Stimulated activated CD8-positive, alpha-beta memory T cell treated with anti-CD3 and anti-CD28 coated beads, Interleukin-7, amount 100 ng/mL, for 48 hours (primary cell): ENCODE results near the gene ELMOD3.
"Not testable (repeated sequence)": the region's sequence is repeated elsewhere in the genome, so short reads cannot be mapped to it uniquely, and the experiment has no call there.

Experiments
- DNase-seq, 2 donors: peaks; one replicate each; pipeline ENCODE4 v3.0.0-alpha.2; 2020; ENCODE audit warnings: low read depth in 1 of 2; ENCODE audit errors: extremely low read depth in 1 of 2

The ELMOD3 gene

DNA sequence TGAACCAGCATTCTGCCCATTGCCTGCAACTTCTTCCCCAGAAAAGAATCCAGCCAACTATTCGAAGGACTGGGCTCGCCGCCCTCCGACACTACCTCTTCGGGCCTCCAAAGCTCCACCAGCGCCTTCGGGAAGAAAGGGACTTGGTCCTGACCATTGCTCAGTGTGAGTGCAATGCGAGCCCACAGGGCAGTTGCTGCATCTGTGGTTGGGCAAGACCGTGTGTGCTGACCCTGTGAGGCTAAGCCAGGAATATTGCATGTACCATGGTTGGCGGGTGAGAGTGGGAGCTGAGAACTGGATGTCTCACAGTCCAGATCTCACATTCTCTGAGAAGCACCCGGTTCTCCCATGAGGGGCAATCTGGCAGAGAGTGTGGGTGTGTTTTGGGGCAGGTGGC, 16.5 kb downstream of the ELMOD3 start:
- no peak for DNase-seq

DNA sequence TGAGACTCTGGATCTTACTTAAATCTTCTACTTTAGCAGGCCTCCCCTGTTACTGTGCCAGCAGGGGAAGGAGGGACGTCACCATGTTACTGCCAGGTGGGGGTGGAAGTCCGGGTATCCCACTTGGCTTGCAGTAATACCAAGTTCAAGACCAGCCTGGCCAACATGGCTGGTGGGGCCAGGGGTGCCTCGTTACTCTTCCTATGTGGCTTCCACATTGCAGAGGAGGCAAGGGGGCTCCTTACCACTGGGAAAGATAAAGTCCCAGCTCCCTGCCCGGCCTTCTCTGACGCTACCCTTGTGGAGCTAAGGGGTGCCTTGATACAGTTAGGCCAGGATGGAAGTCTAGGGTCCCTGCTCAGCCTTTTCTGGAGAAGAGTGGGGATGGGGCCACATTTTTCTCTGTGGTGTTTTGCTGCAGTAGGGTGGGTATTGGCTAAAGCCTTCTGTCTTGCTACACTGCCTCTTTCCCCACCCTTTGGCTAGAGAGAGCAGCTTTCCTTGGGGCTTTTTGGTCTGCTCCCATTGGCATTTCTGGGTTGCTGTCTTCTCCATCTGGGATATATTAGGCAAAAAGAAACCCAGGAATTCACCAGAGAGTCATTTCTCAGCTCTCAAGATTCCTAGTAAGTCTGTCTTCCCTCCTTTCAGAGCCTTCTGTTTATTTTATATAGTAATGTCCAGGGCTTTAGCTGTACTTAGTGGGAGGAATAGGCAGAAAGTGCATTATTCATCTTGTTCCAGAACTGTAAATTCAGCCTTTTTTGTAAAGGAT, 21.9 kb downstream of the ELMOD3 start:
- no peak for DNase-seq

DNA sequence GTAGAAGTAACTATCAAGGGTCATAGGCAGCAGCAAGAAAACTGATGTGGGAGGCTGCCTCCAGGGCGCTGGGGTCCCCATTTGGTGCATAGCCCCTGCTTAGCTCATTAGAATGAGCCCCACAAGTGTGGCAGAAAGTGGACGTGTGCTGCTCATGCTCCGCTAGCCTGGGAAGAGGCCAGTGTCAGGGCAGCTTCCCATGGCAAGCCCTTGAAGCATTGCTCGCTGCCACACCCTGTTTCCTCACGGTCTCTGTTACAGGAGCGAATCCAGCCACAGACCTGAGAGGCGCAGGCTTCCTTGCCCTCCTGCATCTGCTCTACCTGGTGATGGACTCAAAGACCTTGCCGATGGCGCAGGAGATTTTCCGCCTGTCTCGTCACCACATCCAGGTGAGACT, 22.5 kb downstream of the ELMOD3 start:
- DNase-seq = no peak

DNA sequence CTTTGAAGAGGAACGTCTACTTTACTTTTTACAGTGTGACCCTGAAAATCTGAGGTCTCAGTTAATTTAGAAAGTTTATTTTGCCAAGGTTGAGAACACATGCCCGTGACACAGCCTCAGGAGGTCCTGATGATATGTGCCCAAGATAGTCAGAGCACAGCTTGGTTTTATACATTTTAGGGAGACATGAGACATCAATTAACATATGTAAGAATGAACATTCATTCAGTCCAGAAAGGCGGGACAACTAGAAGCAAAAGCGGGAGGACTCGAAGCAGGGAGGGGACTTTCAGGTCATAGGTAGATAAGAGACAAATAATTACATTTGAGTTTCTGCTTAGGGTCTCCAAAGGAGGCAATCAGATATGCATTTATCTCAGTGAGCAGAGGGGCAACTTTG, 23.7 kb downstream of the ELMOD3 start:
- no peak for DNase-seq

DNA sequence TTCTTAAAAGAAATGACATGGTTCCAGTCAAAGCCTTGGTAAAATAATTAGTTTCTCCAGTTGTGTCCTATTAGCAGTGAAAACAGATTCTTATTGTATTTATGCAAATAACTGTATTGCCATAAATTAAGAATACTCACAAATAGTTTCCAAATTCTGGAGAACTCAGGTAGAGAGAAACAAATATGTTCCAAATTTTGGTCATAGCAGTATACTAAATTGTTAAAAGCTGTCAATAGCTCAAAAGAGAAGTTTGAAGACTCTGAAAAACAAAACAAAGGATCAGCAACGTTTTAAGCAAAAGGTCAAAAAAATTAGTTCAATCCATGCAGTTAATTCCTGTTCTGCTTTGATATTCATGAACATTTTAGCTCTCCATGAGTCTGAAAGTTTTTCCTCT, 25.5 kb downstream of the ELMOD3 start:
- DNase-seq = no peak

DNA sequence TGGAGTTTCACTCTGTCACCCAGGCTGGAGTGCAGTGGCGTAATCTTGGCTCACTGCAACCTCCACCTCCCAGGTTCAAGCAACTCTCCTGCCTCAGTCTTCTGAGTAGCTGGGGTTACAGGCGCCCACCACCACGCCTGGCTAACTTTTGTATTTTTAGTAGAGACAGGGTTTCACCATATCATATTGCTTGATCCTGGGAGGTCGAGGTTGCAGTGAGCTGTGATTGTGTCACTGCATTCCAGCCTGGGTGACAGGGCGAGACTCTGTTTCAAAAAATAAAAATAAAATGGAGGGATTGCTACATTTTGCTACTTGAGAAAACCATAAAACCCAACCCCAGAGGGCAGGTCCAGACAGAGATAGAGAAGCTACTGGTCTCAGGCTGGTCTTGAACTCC, 28.6 kb downstream of the ELMOD3 start:
- DNase-seq = not testable (repeated sequence)

DNA sequence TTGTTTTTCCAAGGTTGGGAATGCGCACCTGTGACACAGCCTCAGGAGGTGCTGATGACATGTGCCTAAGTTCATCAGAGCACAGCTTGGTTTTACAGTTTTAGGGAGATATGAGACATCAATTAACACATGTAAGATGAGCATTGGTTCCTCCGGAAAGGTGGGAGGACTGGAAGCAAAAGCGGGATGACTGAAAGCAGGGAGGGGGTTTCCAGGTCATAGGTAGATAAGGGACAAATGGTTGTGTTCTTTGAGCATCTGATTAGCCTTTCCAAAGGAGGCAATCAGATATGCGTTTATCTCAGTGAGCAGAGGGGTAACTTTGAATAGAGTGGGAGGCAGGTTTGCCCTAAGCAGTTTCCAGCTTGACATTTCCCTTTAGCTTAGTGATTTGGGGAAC, 29.3 kb downstream of the ELMOD3 start:
- no peak for DNase-seq

DNA sequence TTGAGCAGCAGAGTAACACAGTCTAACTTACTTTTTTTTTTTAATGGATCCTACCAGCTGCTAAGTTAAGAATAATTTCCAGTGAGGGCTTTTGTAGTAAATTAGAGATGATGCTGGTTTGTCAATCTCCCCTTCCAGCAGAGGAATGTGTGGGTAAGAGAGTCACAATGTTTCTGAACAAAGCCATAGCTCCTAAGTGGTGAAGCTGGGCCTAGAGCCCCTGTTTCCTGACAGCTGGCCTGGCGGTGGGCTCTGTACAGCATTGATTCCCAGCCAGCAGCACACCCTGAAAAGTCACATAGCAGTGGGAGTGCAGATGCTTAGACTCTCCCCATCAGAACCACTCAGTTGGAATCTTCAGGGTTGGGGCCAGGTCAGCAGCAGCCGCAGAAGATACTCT, 31.2 kb downstream of the ELMOD3 start:
- no peak for DNase-seq

DNA sequence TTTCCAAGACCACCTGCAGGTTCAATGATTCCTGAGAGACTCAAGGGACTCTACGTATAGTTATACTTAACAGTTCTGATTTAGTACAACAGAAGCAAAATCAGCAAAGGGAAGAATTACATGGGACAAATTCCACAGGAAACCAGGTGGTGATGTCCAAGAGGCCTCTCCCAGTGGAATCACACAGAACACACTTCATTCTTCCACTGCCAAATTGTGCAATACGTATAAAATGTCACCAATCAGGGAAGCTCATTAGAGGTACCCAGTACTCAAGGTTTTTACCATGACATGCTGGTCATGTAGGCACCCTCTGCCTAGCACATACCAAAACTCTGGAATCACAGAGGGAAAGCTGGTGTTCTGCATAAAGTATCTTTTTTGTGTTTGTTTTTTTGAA, 33.2 kb downstream of the ELMOD3 start:
- DNase-seq = no peak

DNA sequence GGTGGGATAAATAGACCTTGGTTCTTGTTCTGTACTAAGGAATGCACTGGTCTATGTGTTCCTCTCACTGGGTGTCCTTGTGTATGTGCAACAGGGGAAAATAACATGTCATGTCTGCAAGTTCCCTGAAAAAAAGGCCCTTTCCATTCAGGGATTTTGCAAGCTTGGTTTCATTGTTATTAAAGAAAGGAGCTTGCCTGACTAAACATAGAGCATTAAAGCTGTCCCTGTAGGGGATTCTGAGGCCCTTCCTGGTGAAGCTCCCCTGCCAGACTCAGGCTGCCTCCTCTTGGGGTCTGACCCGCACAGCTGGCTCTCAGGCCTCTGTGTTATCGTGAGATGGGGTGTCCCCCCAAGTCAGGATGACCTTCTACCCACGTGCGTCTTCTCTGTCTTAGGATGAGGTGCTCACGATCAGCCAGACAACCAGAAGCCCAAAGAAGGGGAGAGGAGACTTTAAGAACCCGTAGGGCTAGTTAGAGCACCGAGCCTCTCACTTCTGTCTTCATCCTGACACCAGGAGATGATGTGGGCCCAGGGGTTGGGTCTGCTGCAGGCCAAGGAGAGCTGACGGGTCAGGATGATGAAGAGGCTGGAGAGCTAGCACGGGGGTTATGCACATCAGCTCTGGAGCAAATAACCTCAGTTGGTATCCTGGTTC, 34.4 kb downstream of the ELMOD3 start:
- no peak for DNase-seq

DNA sequence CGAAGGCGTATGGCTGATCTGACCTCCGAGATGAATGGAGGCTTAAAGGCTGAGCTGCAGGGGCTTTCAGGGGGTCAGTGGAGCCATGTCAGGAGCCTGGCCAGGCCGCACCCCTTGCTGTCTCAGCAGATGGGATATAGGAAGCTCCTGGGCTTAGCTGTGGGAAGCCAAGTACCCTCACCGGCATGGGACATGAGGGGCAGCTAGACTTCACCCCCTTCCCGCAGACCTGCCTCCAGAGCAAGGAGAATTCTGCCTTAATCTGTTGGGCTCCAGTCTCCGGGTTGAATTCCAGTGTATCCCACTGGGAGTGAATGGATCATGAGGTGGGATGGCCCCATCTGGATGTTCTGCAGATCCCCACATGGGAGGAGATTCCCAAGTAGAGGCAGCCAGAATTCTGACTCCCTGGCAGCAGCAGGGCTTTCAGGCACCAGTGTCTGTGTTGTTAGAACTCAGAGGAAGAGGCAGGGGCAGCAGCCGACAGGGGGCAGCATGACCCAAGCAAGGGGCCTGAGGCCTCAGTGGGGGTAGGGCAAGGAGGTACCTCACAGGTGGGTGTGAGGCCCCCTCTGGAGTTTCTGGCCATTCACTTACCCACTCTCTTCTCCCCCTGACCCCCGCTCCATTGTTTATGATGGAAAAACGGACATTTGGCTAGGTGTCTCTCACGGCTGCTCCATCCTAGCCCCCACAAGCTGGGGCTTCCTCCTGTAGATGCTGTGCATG, 36.5 kb downstream of the ELMOD3 start:
- peak in 1 of 2 donors; percentile 48 for DNase-seq

DNA sequence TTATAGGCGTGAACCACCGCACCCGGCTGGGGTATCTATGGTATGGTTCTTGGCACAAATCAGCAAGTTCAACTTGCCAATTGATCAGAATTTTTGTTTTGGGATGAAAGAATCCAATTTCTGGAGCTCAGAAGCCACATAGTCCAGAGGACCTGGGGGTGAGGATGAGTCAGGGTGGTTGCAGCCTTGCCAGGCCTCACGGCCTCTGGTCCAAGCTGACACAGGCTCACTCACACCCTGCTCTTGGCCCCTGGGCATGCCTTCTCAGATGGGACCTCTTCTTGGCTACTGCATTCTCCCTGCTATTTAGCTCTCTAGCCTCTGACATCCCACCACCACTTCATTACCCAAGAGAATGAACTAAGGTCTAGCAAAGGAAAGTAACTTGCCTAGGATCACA, 39.3 kb downstream of the ELMOD3 start:
- no peak for DNase-seq

DNA sequence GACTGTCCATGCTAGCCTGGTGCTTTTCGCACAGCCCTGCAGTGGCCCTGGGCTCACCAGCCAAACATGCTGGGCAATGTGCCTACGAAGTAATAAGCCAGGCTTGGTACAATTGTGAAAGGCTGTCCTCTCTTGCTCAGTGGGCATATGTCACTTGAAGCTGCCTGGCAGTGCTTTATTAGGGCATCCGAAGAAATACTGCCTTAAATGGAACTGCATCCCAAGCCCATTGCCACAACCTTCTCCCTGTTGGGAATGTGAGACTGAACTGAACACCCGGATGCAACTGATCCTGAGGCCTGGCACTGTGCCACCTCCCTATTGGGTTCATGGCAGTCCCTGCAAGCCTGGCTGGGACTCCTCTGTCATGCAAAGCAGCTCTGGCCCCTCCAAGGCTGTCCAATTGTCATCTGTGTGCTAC, 39.7 kb downstream of the ELMOD3 start:
- no peak for DNase-seq

DNA sequence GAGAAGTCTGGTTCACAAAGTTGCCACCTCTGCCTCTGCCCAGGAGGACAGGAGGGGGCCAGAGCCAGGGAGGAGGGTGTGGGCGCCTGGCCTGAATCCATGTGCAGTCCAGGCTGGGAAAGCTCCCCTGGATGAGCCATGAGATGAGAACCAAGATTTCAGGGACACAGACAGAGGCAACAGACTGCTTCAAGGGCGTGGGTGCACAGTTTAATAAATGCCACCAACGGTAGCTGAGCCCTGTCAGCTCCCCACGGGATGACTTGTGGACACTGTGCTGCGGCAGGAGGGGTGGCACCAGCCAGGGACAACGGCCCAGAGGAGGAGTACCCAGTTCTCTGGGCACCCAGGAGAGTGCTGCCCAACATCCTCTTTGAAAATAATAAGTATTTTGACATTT, 40.4 kb downstream of the ELMOD3 start:
- DNase-seq = no peak

DNA sequence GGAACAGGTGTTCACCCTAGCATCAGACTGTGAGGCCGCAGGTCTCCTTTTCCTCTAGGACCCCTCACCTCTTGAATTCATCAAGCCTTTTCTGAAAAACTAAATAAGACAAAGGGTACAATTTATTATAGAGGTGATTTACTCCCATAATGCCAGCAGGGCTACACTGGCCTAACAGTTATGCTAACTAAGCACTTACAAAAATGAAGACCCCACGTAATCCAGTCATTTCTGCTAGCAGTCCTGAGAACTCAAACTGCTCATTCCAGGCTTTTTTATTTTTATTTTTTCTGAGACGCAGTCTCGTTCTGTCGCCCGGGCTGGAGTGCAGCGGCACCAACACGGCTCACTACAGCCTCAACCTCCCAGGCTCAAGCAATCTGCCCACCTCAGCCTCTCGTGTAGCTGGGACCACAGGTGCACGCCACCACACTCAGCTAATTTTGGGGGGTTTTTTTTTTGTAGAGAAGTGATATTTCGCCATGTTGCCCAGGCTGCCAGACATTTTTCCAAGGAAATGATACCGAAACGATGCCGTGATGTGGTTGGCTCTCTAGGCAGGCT, 41.4 kb downstream of the ELMOD3 start:
- no peak for DNase-seq

DNA sequence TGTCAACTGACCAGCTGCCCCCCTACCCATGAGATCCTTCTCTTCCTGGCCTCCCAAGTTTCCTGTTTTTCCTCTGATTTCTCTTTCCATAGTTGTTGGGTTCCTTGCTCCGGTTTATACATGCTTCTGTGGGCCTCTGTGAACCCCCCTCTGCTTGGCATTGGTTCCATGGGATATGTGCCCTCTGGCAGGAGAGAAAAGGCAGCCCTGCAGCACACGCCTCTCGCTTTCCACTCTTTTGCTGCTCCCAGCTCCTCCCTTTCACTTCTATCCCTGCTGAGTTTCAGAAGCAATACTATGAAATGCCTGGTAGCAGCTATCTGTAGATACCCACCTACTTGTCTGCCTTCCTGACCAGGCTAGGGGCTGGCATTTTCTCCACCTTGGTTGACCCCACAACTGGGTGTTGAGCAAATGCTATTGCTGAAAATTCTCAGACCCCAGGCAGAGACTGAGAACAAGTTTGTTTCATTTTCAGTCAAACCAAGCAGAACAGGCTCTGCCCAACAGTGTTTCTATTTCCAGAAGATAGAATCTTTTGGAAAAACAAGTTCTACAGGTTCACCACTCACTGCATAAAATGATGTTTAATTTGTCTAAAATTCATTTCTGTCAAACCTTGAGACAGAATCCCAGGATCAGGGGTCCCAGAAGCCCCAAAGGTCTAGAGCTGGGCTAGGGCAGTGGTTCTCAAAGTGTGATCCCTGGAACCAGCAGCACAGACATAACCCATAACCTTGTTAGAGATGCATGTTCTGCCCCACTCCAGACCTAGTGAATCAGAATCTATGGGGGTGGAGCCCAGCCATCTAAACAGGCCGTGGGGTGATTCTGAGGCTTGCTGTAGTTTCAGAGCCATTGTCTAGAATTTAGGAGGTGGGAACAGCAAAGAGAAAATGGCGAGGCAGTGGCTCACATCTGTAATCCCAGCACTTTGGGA, 42.2 kb downstream of the ELMOD3 start:
- no peak for DNase-seq

DNA sequence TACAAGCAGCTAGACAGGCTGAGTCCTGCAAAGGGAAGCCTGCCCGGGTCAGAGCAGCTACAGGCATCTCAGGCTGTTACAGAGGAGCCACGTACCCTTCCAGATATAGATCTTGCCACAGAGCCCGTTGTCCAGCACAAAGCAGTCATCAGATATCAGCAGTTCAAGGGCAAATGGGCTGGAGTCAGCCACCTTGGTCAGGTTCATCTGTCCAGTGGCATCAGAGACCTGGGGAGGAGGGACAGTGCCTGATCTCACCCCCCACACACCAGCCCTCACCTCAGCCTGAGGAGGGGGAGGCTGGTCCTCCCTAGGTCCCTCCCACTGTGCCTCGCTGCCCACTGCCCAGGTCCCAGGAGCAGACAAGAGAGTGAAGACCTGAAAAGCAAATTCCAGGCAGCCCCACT, 43.4 kb downstream of the ELMOD3 start:
- no peak for DNase-seq

DNA sequence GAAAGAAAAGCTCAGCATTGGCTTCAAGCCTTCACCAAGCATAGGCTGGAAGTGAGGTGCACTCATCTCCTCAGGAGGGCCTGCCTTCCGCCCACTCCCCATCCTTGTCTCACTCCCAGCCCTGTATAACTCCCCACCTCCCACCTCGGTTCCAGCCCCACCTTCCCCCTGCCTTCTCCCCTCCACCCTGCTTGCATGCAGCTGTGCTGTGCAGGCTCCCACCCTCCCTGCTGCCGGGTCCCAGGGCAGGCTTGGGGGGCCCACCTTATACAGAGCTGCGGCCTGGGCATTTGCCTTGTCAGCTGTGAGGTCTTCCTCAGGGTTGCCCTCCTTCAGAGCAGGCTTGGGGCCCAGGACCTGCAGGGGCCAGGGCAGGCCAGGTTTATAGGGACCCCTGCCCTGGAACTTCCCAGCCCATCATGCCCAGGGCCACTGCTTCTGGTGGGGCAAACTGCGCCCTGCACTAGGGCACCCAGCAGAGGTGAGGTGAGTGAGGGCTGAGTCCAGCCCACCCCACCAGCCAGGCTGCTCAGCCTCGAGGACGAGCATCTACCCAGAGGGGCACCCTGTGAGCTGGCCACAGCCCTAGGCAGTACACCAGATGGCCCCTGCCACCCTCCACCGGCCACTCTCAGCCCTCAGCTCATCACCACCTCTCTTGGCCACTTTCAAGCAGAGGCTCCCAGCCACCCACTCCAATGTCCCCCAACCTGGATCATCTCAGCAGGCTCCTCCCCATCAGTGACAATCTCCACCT, 44.0 kb downstream of the ELMOD3 start:
- no peak for DNase-seq

DNA sequence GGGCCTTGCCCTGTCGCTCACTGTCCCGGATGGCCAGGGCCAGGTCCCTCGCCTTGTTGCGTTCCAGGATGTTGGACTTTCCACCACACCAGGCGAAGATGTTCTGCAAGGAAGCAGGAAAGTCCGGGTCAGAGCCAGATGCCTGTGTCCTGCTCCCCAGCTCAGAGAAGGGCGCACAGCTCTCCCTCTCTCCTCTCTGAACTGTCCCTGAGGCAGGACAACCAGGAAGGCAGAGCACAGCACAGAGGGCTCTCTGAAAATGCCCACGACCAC, 44.5 kb downstream of the ELMOD3 start:
- no peak for DNase-seq

DNA sequence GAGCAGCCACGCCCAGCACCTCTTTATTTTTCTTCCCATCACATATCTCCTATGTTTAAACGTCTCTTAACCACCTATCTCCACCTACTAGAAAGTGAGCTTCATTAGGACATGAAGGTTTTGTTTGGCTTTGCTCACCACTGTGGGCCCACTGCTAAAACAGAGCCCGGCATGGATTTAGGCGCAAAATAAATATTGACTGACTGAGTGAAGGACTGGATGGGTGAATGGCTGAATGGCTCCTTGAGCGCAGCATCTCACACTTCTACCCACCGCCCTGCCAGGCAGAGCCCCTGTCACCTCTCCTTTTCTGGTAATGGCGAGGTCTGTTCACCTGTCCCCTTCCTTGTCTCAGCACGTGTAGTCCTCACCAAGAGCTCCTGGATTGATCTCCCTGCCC, 45.5 kb downstream of the ELMOD3 start:
- no peak for DNase-seq
